PC-3 (cell line): ENCODE data around the gene PCBD1.

ENCODE experiments used
- CTCF ChIP-seq: fragments of 300-600 bp; sonication (generic); conservative IDR thresholded peaks from 2 replicates; pipeline ENCODE4 v1.5.1; 2017; ENCODE audit warnings: antibody characterized with exemption, low read depth, mild to moderate bottlenecking, low read length
- EZH2phosphoT487 ChIP-seq: fragments of 300-600 bp; sonication (generic); IDR thresholded peaks from 2 replicates; pipeline ENCODE4 v1.6.1; 2018; ENCODE audit warnings: mild to moderate bottlenecking, antibody characterized with exemption, low read length, borderline replicate concordance

DNA sequence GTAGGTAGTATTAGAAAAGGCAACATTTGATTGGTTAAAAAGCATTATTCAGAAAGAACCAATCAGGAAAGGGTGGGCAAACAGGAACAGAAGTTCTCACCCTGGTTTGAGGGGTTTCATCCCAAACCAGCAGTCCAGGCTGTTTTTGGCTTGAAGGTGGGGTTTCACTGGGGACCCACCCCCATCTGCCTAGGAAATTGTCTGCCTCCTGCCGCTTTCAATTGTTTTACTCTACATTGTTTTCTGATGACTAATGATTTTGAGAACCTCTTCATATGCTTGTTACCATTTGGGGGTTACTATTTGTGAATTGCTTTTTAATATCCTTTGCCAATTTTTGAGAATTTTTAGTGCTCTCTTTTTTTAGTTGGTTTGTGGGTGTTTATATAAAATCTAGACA lies 3.3 kb upstream of the PCBD1 start:
- TF ChIP-seq CTCF, result no peak
- no peak for TF ChIP-seq EZH2phosphoT487
